OCI-M2 (cell line): ENCODE results near the gene CIAO2B.

Source experiments
- DNase-seq: peaks from one replicate; lab custom pipeline; 2025; ENCODE audit not compliant: unreplicated experiment; lab: John Stamatoyannopoulos, UW

Gene CIAO2B

DNA sequence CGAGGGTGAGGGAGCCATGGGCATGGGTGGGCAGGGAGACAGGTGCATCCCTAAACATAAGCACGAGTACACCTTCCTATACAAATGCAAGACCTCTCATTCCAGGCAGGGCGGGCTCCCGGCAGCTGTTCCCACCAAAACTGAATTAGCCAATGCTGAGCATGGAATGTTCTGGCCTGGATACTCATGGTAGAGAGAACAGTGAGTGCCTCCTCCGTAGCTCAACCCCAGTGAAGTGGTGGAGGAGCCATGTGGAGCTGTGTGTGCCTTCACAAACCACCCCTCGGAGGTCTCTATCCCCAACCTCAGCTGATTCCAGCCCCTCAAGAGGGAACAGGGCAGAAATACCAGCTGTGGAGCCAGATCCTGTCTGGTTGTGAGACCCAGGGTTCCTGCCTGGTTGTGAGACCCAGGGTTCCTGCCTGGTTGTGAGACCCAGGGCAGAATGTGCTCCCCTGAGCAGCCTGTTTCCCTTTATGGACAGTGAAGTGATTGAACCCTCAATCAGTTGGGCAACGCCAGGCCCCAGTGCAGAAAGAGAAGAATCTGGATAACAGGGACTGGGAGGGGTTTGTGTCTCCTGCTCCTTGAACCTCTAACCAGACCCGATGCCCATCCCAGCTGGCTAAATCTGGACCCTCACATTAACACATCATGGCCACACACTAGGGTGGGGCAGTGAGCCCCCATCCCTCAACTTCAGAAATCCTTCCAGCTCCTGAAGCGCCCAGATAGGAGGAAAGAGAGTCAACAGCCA, 13.1 kb downstream of the CIAO2B start:
- DNase-seq, result no peak

- DNase-seq, result no peak
Observed at GRCh38 chr16:66920299-66920590, 14.0 kb downstream of the CIAO2B start.

DNA sequence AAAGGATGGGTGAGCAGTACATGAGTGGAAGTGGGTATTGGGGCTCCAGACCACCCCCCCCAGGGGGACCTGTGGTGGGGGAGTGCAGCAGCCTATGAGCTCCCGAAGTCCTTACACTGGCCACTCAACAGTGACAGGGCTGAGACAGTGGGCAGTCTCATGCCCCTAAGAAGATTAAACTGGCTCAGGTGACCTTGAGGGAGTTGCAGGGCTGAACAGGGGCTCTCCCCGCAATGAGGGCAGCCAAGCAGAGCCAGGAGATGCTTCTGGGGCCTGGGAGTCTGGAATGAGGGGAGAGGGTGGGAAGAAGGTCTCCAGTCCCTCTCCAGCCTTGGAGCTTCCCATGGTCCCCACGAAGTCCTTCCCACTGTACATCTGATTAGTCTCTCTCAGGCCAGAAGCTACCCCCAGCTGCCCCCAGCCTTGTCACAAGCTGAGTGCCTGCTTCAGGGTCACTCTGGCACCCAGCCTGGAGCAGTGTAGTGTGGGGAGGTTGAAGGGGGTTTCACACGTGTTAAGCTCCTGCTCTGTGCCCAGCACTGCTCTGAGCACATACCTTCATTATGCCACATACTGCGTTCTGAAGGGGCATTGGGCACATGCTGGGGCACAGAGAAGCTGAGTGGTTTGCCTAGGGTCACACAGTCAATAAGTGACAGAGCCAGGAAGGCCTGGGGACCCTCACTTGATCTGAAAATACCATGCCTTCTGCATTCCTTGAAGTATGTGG, 14.5 kb downstream of the CIAO2B start:
- no peak for DNase-seq

- no peak for DNase-seq
Observed at GRCh38 chr16:66918803-66919568, 15.2 kb downstream of the CIAO2B start, which contains the start of gene CDH16. Gene CDH16 (minus strand): TSS chr16:66918885. CDS start chr16:66918065, 820 bp downstream.

DNA sequence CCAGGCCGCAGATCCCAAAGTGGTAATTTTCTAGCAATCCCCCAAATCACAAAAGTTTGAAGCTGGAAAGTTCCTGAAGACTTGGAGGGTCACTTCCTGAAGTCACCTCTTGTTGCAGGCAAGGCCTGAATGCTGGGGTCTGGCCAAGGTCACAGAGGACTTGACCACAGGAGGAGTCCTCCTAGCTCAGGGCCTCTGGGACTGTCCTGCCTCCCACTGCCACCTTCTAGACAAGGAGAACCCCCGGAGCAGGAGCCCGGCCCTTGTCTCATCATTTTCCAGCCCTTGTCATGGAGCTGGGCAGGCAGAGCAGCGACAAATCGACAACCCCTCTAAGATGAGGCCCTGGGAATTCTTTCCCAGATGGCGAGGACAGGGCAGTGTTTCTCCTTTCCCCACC, 15.8 kb downstream of the CIAO2B start:
- DNase-seq, result no peak

- DNase-seq, result no peak
Observed at GRCh38 chr16:66917741-66918140, 16.5 kb downstream of the CIAO2B start.

GRCh38 chr16:66916518-66916917, 17.7 kb downstream of the CIAO2B start:
- DNase-seq, result no peak

DNA sequence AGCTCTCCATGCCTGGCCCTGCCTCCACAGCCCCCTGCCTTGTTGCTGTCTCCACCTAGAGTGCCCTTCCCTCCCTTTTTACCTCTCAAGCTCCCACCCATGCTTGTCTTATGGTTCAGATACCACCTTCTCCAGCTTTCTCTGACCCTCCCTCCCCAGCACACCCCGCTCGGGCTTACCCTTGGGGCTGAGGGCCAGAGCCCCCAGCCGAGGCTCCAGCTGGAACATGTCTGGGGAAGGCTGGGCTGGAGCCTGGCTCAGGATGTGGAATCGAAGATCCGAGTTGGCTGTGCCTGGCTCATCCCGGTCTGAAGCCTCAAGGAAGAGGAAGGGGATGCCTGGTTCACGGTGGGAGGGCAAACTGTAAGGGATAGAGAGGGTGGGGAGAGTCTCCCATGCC, 19.2 kb downstream of the CIAO2B start:
- no peak for DNase-seq

- DNase-seq, result no peak
Observed at GRCh38 chr16:66914541-66914940, 19.7 kb downstream of the CIAO2B start.

DNA sequence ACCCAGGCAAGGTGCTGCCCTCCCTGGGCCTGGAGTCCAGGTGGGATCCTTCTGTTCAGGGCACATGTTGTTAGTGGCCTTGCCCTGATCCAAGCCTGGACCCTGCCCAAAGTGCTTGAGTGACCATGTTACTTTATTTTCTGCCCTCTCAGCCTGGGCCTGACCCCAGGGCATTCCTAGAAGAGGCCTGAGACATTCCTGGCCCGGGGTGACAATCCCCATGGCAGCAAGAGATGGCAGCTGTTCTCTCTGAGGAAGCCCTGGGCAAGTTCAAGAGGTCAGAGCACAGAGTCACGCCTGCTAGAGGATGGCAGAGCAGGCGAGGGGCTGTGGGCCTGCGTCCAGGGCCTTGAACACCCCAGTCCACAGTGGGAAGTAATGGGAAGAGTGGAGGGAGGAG, 20.5 kb downstream of the CIAO2B start:
- no peak for DNase-seq

DNA sequence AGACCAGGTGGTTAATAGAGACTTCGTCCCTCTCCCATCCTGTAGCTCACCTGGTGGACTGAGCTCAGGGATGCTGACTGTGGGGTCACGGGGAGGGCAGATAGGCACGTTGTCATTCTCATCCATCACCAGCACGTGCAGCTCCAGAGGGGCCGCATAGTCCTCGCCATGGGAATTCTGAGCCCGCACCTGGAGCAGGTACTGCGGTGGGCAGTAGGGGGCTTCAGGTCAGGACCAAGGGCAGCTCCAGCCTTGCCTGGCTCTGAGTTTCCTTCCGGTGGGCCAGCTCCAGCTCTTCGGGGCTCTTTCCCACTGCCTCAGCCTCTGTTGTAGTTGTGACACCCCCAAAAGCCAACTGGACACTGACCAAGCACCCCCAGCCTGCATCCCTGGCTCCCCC, 21.1 kb downstream of the CIAO2B start:
- DNase-seq, result no peak

DNA sequence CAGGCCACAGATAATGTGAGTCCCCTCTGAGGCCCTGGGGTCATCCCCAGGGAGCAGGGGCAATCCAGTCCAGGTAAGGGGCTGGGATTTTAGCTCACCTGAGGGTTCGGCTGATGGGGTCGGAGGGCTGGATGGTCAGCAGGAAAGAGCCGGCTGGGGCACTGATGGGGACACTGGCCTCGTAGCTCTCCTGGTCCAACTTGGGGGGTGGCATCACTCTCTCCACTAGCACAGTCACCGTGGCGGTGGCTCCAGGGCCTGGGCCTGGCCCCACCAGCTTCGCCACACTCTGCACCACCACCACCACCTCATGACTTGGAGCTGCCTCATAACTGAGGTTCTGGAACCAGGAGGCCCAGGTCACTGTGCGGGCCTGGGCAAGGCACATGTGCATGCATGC, 22.4 kb downstream of the CIAO2B start:
- no peak for DNase-seq

DNA sequence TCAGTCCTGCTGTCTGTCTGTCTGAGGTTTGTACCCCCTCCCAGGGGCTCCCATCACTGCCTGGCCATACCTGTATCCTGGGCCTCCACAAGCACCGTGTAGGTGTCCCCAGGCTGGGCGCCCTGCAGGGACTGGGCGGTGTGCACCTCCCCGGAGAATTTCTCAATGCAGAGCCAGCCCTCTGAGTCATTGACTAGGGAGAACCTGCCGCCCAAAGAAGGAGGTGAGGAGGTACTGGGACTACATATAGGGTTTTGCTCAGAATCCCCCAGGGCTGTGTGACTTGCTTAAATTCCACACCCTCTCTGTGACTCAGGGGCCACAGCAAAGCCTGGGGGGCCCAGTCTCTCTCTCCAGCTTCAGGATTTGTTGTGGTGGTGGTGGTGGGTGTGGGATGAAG, 23.1 kb downstream of the CIAO2B start:
- DNase-seq, result no peak

GRCh38 chr16:66910175-66910940, 23.8 kb downstream of the CIAO2B start:
- DNase-seq, result no peak

GRCh38 chr16:66908762-66909559, 25.2 kb downstream of the CIAO2B start:
- DNase-seq, result no peak

DNA sequence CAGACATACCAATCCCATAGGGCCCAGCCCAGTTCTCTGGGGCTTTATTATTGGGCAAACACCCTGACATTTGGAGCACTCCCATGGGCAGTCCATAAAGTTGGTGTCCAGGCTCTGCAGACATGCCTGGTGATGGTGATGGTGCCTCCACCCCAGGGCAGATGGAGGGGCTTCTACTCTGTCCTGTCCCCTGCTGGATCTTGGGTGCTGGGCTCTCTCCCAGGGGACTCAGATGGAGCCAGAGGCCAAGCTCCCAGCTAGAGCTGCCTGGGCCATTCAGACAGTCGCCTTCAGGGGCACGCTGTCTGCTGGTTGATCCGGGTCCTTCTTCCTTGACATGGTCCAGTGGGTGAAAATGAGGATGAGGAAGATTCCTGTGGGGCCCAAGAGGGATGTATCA, 26.1 kb downstream of the CIAO2B start:
- DNase-seq, result no peak

DNA sequence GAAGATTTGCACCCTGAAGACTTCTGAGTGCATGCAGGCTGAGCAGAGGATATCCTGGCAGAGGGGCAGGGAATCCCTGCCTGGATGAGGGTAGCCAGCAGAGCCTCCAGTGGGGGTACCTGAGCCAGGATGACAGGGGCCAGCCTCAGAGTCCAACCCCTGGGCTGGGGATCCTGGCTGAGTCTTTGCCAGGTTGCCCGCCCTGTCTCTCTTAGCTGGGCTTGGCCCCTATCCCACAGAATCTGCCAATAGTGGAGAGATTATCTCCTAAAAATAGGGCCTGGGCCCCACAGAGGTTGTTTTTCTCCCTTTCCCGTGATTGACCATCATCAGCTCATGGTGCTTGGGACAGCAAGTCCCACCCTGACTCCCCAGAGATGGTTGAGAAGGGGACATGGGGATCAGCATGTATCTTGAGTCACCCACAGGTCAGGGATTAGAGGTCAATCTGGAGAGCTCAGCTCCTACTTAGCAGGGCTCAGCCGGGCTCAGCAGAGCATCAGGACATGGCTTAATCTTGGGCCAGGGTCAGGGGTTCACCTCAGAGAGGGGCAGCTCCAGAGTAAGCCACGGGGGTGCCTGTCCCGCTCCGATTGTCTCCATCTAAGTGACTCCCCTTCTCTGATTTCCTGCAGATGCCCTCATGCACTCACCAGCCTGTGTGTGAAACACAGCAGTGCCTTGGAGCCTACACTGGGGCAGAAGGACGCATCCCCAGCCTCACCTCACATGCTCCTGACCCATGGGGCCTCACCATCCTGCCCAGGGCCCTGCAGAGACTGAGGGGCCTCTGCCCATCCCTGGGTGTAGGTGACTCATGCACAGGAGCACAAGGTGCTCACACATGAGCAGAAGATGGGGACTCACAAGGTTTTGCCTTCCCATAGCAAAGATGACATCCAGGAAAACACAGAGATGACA, 27.0 kb downstream of the CIAO2B start:
- no peak for DNase-seq

DNA sequence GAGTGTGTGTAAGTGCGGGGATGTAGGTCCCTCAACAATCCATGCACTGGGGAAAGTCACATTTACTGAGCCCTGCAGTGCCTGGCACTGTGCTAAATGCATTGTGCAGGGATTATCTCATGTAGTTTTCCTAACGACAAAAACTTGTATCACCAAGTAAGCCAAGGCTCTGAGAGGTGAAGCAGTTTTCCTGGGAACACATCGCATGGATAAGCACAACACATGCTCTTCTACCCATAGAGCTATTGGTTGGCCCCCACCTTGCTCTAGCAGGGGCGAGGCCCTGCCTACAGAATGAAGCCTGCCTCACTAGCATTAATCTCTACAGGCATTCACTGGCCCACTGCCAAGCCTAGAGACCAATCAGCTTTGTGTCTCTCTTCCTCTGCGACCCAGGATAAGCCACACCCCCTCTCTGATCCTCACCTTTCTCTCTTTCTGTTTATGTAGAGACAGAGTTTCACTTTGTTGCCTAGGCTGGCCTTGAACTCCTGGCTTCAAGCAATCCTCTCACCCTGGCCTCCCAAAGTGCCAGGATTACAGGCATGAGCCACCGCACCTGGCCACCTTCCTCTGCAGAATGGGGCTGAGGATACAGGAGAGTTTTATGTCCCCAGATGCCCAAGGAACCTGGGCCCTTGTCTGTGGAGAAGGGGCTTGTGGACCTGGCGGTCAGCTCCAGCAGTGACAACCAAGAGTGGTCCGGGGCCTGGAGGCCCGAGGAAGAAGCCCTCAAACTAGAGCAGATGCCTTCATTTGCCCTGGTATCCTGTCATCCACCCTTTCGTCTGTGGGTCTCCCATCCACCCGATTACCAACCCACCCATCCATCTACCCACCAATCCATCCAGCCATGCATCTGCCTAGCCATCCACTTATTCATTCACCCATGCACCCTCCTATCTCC, 28.3 kb downstream of the CIAO2B start:
- no peak for DNase-seq
